ENCODE measurements around the gene MAP4K2. TPM values are rescaled to one million over a fixed set of nuclear protein-coding genes. Genes with fewer than 3 reads are reported as not detected.

MAP4K2 gene
- polyA plus RNA-seq, 1 experiment = 22.4 TPM

GRCh38 chr11:64776875-64777274 lies 26.1 kb downstream of the MAP4K2 start:
- ChIA-PET CTCF (interaction anchor here (0.5 to 1.3 kb wide), 6 partner anchors 8 to 341 kb away, joined by 3 to 13 read pairs (median 3); partner anchors contain the start of gene ZNHIT2), POLR2A (no interaction called here)
- TF ChIP-seq CTCF (IDR thresholded peaks at IDR 0.05; ENCODE audit: insufficient read depth, low read depth, low read length) = no peak
- Histone ChIP-seq H3K27me3 (ENCODE audit: control insufficient read depth, insufficient read depth, low read length) (no peaks in the 10 kb centered on the region), H3K36me3 (ENCODE audit: control insufficient read depth, insufficient read depth, low read length) (peaks cover 23% of the 10 kb centered on the region), H3K4me3 (ENCODE audit: low read depth, low read length) (peak overlapping the region; percentile 55)
- DNase-seq (ENCODE audit: low read depth) = no peak

GRCh38 chr11:64776425-64776824 lies 26.6 kb downstream of the MAP4K2 start:
- no peak for TF ChIP-seq CTCF (IDR thresholded peaks at IDR 0.05; ENCODE audit: insufficient read depth, low read depth, low read length)
- CTCF ChIA-PET = interaction anchor here (0.5 to 1.3 kb wide), 4 partner anchors 9 to 287 kb away, joined by 3 to 13 read pairs (median 4); no protein-coding TSS in a partner anchor
- no peaks in the 10 kb centered on the region for H3K27me3 ChIP-seq (ENCODE audit: control insufficient read depth, insufficient read depth, low read length)
- peaks cover 23% of the 10 kb centered on the region for H3K36me3 ChIP-seq (ENCODE audit: control insufficient read depth, insufficient read depth, low read length)
- DNase-seq (ENCODE audit: low read depth) = no peak
- POLR2A ChIA-PET = no interaction called here
- peak overlapping the region; percentile 55 for H3K4me3 ChIP-seq (ENCODE audit: low read depth, low read length)

GRCh38 chr11:64774144-64774543 lies 28.9 kb downstream of the MAP4K2 start:
- Histone ChIP-seq H3K36me3 (ENCODE audit: control insufficient read depth, insufficient read depth, low read length) (peaks cover 39% of the 10 kb centered on the region), H3K4me3 (ENCODE audit: low read depth, low read length) (no peak overlapping the region), H3K27me3 (ENCODE audit: control insufficient read depth, insufficient read depth, low read length) (no peaks in the 10 kb centered on the region)
- CTCF ChIA-PET = interaction anchor here (0.6 to 4.5 kb wide), 2 partner anchors 12 to 123 kb away, joined by 3 to 11 read pairs; no protein-coding TSS in a partner anchor
- no peak for DNase-seq (ENCODE audit: low read depth)
- TF ChIP-seq CTCF (IDR thresholded peaks at IDR 0.05; ENCODE audit: insufficient read depth, low read depth, low read length) = no peak
- POLR2A ChIA-PET = no interaction called here

GRCh38 chr11:64772303-64773018 lies 30.6 kb downstream of the MAP4K2 start:
- no peak overlapping the region for H3K4me3 ChIP-seq (ENCODE audit: low read depth, low read length)
- peaks cover 54% of the 10 kb centered on the region for H3K36me3 ChIP-seq (ENCODE audit: control insufficient read depth, insufficient read depth, low read length)
- no peak for TF ChIP-seq CTCF (IDR thresholded peaks at IDR 0.05; ENCODE audit: insufficient read depth, low read depth, low read length)
- CTCF ChIA-PET = interaction anchor here (1.0 to 4.5 kb wide), 2 partner anchors 10 to 84 kb away, joined by 3 to 11 read pairs; no protein-coding TSS in a partner anchor
- H3K27me3 ChIP-seq (ENCODE audit: control insufficient read depth, insufficient read depth, low read length) = no peaks in the 10 kb centered on the region
- POLR2A ChIA-PET = interaction anchor here (0.6 kb wide), 2 partner anchors 12 kb away, joined by 8 to 9 read pairs; no protein-coding TSS in a partner anchor
- DNase-seq (ENCODE audit: low read depth) = no peak

- ChIA-PET CTCF (interaction anchor here (1.0 to 4.5 kb wide), 2 partner anchors 9 to 83 kb away, joined by 3 to 11 read pairs; no protein-coding TSS in a partner anchor), POLR2A (interaction anchor here (0.6 kb wide), 1 partner anchor 11 kb away, joined by 8 read pairs; no protein-coding TSS in a partner anchor)
- H3K4me3 ChIP-seq (ENCODE audit: low read depth, low read length) = no peak overlapping the region
- TF ChIP-seq CTCF (IDR thresholded peaks at IDR 0.05; ENCODE audit: insufficient read depth, low read depth, low read length) = no peak
- no peak for DNase-seq (ENCODE audit: low read depth)
- peaks cover 60% of the 10 kb centered on the region for H3K36me3 ChIP-seq (ENCODE audit: control insufficient read depth, insufficient read depth, low read length)
- no peaks in the 10 kb centered on the region for H3K27me3 ChIP-seq (ENCODE audit: control insufficient read depth, insufficient read depth, low read length)
These were observed 31.2 kb downstream of the MAP4K2 start for GRCh38 chr11:64771861-64772260.

Data from BJ (cell line).